ENCODE measurements around the gene ETHE1. TPM values are rescaled to one million over a fixed set of nuclear protein-coding genes. Genes with fewer than 3 reads are reported as not detected.

Gene ETHE1
- polyA plus RNA-seq, 2 of the 4 experiments (the other 2 are of a cell fraction) = 37.3 to 58.9 TPM

GRCh38 chr19:43533546-43534304 is 6.7 kb upstream of the ETHE1 start:
- no peaks in the 10 kb centered on the region for H3K9me3 ChIP-seq
- 3% methylated on average over 41 of the region's 41 CpGs for WGBS (ENCODE audit: missing lambda C conversion rate)
- DNase-seq (ENCODE audit: low read depth in 1 of 2, low spot score in 1 of 2) = peak; percentile 92 to 99
- peak overlapping the region; percentile 91 for H3K4me2 ChIP-seq
- peak overlapping the region; percentile 57 for H3K4me3 ChIP-seq
- CTCF ChIA-PET = interaction anchor here (0.6 to 15.3 kb wide), 12 partner anchors 10 to 601 kb away, joined by 3 to 167 read pairs (median 4); partner anchors contain the start of genes IRGQ, PHLDB3 and ZNF576
- no peak for TF ChIP-seq SMC3 (IDR thresholded peaks at IDR 0.05)
- no peak for TF ChIP-seq NFE2L2 (conservative IDR thresholded peaks at IDR 0.05; ENCODE audit: low read length)
- no peak for TF ChIP-seq HEYL (CRISPR knock-in tag; IDR thresholded peaks at IDR 0.05)
- TF ChIP-seq KDM1A (IDR thresholded peaks at IDR 0.05; ENCODE audit: low read depth) = no peak
- TF ChIP-seq MAZ (IDR thresholded peaks at IDR 0.05; ENCODE audit: borderline replicate concordance, low read depth, low read length) = peak; percentile 72; the same call in 1 of the 2 replicates
- no peak for TF ChIP-seq SREBF2 (IDR thresholded peaks at IDR 0.05)
- no peak for TF ChIP-seq CBX8 (IDR thresholded peaks at IDR 0.05)
- TF ChIP-seq MAFK (IDR thresholded peaks at IDR 0.05; ENCODE audit: partially characterized antibody) = no peak
- TF ChIP-seq ESRRA (IDR thresholded peaks at IDR 0.05; ENCODE audit: borderline replicate concordance, low read length) = no peak
- no peak for TF ChIP-seq NR3C1 (IDR thresholded peaks at IDR 0.05)
- TF ChIP-seq CEBPB (IDR thresholded peaks at IDR 0.05) = peak in 1 of 2 experiments; percentile 51; a peak in 1 of 4 replicates
- TF ChIP-seq GATA3 (IDR thresholded peaks at IDR 0.05; ENCODE audit: borderline replicate concordance) = no peak
- FAIRE-seq = peak; percentile 65
- H3K27ac ChIP-seq = peak overlapping the region; percentile 90 to 93
- peaks cover 14% of the 10 kb centered on the region for H3K4me1 ChIP-seq
- POLR2A ChIA-PET = interaction anchor here (1.0 to 2.6 kb wide), 15 partner anchors 12 to 221 kb away, joined by 3 to 21 read pairs (median 5); partner anchors contain the start of genes IRGQ, PHLDB3, PINLYP and SMG9
- ATAC-seq = peak; percentile 72 to 86

- 1% methylated on average over 28 of the region's 47 CpGs for WGBS (ENCODE audit: missing lambda C conversion rate)
- ChIA-PET POLR2A (interaction anchor here (0.6 to 2.6 kb wide), 17 partner anchors 11 to 842 kb away, joined by 3 to 21 read pairs (median 5); partner anchors contain the start of genes IRGQ, PHLDB3, PINLYP and SMG9), CTCF (interaction anchor here (0.5 to 15.3 kb wide), 16 partner anchors 9 to 1076 kb away, joined by 3 to 167 read pairs (median 4); partner anchors contain the start of genes IRGQ, PHLDB3 and ZNF576)
- H3K4me3 ChIP-seq = peak within 1 kb of the TSS; percentile 57
- H3K27ac ChIP-seq = peak within 1 kb of the TSS; percentile 90 to 93
- ATAC-seq (peak; percentile 70 to 83), FAIRE-seq (peak; percentile 98), DNase-seq (ENCODE audit: low read depth in 1 of 2, low spot score in 1 of 2) (peak; percentile 95 to 99)
- H3K9me3 ChIP-seq = no peaks in the 10 kb centered on the region
- peak within 1 kb of the TSS; percentile 91 for H3K4me2 ChIP-seq
- peaks cover 14% of the 10 kb centered on the region for H3K4me1 ChIP-seq
- TF ChIP-seq BCL3 (IDR thresholded peaks at IDR 0.05) (no peak), ZFP36 (IDR thresholded peaks at IDR 0.05; ENCODE audit: borderline replicate concordance, partially characterized antibody) (no peak), MAFK (IDR thresholded peaks at IDR 0.05; ENCODE audit: partially characterized antibody) (peak; percentile 28), ESRRA (IDR thresholded peaks at IDR 0.05; ENCODE audit: borderline replicate concordance, low read length) (no peak), HMGXB4 (CRISPR knock-in tag; IDR thresholded peaks at IDR 0.05; ENCODE audit: borderline replicate concordance) (no peak), CTCF (IDR thresholded peaks at IDR 0.05) (no peak), NFE2L2 (conservative IDR thresholded peaks at IDR 0.05; ENCODE audit: low read length) (no peak), E2F6 (IDR thresholded peaks at IDR 0.05; ENCODE audit: borderline replicate concordance, low read depth) (peak; percentile 95), RNF2 (IDR thresholded peaks at IDR 0.05; ENCODE audit: borderline replicate concordance, low read depth) (no peak), HDAC2 (IDR thresholded peaks at IDR 0.05) (no peak), SMC3 (IDR thresholded peaks at IDR 0.05) (no peak), KDM1A (IDR thresholded peaks at IDR 0.05; ENCODE audit: low read depth) (no peak), TP53 (CRISPR knock-in tag; IDR thresholded peaks at IDR 0.05) (no peak), MAZ (IDR thresholded peaks at IDR 0.05; ENCODE audit: borderline replicate concordance, low read depth, low read length) (no peak; the same call in 1 of the 2 replicates), USF2 (IDR thresholded peaks at IDR 0.05) (0 out of 2 replicates have a peak, but pooled peaks have one; percentile 18), CHD4 (IDR thresholded peaks at IDR 0.05; ENCODE audit: borderline replicate concordance) (no peak), HOXB5 (CRISPR knock-in tag; IDR thresholded peaks at IDR 0.05) (no peak), RFX5 (IDR thresholded peaks at IDR 0.05) (no peak), JUN (IDR thresholded peaks at IDR 0.05) (peak; percentile 32 to 57; a peak in 3 of 5 replicates), RCOR1 (IDR thresholded peaks at IDR 0.05; ENCODE audit: low read depth, low read length) (no peak), ELK1 (IDR thresholded peaks at IDR 0.05; ENCODE audit: low read depth, low read length) (no peak)
These were observed 6.1 kb upstream of the ETHE1 start, which contains the start of gene ZNF575 for GRCh38 chr19:43532962-43533545. Gene ZNF575 (plus strand): TSS chr19:43533188. CDS start chr19:43534423, 1,235 bp downstream.
